Peyer's patch (tissue), 4 donors: ENCODE results near the gene PLA2G6.

Source experiments
- POLR2A ChIP-seq, 2 donors: fragments of 450-650 bp; IDR thresholded peaks; one replicate each; pipeline ENCODE4 v1.5.1; 2017; ENCODE audit warnings: antibody characterized with exemption in 2 of 2, mild to moderate bottlenecking in 2 of 2, moderate library complexity in 2 of 2
- TF ChIP-seq, protein P1 (sequence below), 6 experiments: fragments of 450-650 bp in 4 of 6; fragments of 200-600 bp in 2 of 6; sonication (generic) in 1 of 6; IDR thresholded peaks; one replicate each; pipeline ENCODE4 v1.5.1; 2017 to 2019; ENCODE audit warnings: antibody characterized with exemption in 6 of 6, mild to moderate bottlenecking in 3 of 6, moderate library complexity in 1 of 6

DNA sequence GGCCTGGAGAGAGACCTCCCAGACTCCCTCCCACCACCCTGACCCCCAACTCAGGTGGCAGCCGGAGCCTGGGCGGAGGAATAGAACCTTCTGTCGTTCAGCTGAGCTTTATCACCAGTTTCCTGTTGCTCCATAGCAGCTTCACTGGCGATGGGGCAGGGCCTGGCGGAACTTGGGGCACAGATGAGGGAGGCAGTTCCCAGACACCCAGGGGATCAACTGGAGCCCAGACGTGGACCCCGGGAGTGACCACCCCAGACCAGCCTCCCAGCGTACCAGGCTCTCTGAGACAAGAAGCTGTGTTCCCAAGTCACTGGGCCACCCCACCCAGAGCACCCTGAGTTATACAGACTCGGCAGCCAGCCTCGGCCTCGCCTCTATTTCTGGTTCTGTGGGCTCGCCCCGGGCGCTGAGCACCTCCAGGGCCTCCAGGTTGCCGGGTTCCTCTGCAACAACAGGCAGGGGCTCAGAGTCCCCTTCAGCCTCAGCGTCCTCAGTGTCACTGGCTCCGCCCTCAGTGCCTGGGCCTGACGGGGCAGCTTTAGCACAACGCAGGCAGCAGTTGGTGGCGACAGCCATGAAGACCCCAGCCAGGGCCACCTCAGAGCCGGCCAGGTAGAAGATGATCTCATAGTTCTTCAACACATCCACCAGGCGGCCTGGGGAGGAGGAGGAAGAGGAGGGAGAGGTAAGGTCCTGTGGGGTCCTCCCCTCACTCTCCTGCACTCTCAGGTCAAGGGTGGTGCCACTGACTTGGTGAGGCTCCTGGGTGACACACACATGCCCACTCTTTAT is 103.4 kb downstream of the PLA2G6 start:
- no peak for TF ChIP-seq POLR2A (IDR thresholded peaks at IDR 0.05)
- TF ChIP-seq, protein P1, sequence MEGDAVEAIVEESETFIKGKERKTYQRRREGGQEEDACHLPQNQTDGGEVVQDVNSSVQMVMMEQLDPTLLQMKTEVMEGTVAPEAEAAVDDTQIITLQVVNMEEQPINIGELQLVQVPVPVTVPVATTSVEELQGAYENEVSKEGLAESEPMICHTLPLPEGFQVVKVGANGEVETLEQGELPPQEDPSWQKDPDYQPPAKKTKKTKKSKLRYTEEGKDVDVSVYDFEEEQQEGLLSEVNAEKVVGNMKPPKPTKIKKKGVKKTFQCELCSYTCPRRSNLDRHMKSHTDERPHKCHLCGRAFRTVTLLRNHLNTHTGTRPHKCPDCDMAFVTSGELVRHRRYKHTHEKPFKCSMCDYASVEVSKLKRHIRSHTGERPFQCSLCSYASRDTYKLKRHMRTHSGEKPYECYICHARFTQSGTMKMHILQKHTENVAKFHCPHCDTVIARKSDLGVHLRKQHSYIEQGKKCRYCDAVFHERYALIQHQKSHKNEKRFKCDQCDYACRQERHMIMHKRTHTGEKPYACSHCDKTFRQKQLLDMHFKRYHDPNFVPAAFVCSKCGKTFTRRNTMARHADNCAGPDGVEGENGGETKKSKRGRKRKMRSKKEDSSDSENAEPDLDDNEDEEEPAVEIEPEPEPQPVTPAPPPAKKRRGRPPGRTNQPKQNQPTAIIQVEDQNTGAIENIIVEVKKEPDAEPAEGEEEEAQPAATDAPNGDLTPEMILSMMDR (IDR thresholded peaks at IDR 0.05): no peak
